Peyer's patch (tissue), 4 donors: ENCODE results near the gene SYNGR2. TPM values are rescaled to one million over a fixed set of nuclear protein-coding genes. Genes with fewer than 3 reads are reported as not detected.
"Not testable (repeated sequence)": the region's sequence is repeated elsewhere in the genome, so short reads cannot be mapped to it uniquely, and the experiment has no call there.

ENCODE experiments used
- DNase-seq, 3 donors: peaks; one replicate each; pipeline ENCODE4 v3.0.0-alpha.2; 2017 to 2019
- H3K27ac ChIP-seq, 4 donors: fragments of 200-600 bp; sonication (generic); one replicate each; pipeline ENCODE4 v1.5.1; 2016 to 2019
- H3K27me3 ChIP-seq, 2 donors: fragments of 200-600 bp; sonication (generic); one replicate each; pipeline ENCODE4 v1.5.1; 2019
- H3K36me3 ChIP-seq, 3 donors: fragments of 200-600 bp; sonication (generic); one replicate each; pipeline ENCODE4 v1.5.1; 2016 to 2019
- H3K4me1 ChIP-seq, 4 donors: fragments of 200-600 bp; sonication (generic); one replicate each; pipeline ENCODE4 v1.5.1; 2016 to 2019
- H3K4me3 ChIP-seq, 4 donors: fragments of 200-600 bp; sonication (generic); 1 replicate in 3 of 4; 2 replicates in 1 of 4; pipeline ENCODE4 v1.5.1; 2016 to 2019; ENCODE audit warnings: mild to moderate bottlenecking in 1 of 4
- H3K9me3 ChIP-seq, 4 donors: fragments of 200-600 bp; sonication (generic); one replicate each; pipeline ENCODE4 v1.5.1; 2016 to 2019; ENCODE audit warnings: mild to moderate bottlenecking in 1 of 4
- POLR2A ChIP-seq, 2 donors: fragments of 450-650 bp; IDR thresholded peaks; one replicate each; pipeline ENCODE4 v1.5.1; 2017; ENCODE audit warnings: antibody characterized with exemption in 2 of 2, mild to moderate bottlenecking in 2 of 2, moderate library complexity in 2 of 2
- total RNA-seq, 4 donors: library from RNA; depleted of rRNA; stranded (reverse); fragments of >200 nt; gene quantifications; one replicate each; pipeline ENCODE4 v1.1.0, GENCODE V29; 2016
- TF ChIP-seq, protein P1 (sequence below), 6 experiments: fragments of 450-650 bp in 4 of 6; fragments of 200-600 bp in 2 of 6; sonication (generic) in 1 of 6; IDR thresholded peaks; one replicate each; pipeline ENCODE4 v1.5.1; 2017 to 2019; ENCODE audit warnings: antibody characterized with exemption in 6 of 6, mild to moderate bottlenecking in 3 of 6, moderate library complexity in 1 of 6

Gene SYNGR2
- total RNA-seq, 4 donors from 2014 or later = 51.2 to 87.2 (median 77.3) TPM

DNA sequence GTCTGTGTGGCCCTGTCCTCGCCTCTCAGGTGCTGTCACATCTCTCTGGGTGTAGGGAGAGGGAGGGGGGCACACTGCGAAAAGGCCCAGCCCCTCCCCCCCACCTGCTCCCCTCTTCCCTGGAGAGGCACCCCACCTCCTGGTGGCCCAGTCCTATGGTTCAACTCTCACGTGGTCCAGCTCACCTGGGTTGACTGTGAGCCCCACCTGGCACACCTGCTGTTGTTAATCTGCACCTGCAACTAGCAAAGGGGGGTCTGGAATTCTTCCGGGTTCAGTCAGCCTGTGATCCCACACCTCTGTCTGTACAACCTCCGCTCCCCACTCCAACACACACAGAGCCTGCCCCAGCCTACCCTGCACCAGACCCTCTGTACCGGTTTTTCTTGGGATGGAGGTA is 2.0 kb upstream of the SYNGR2 start:
- TF ChIP-seq POLR2A (IDR thresholded peaks at IDR 0.05) = no peak
- TF ChIP-seq, protein P1, sequence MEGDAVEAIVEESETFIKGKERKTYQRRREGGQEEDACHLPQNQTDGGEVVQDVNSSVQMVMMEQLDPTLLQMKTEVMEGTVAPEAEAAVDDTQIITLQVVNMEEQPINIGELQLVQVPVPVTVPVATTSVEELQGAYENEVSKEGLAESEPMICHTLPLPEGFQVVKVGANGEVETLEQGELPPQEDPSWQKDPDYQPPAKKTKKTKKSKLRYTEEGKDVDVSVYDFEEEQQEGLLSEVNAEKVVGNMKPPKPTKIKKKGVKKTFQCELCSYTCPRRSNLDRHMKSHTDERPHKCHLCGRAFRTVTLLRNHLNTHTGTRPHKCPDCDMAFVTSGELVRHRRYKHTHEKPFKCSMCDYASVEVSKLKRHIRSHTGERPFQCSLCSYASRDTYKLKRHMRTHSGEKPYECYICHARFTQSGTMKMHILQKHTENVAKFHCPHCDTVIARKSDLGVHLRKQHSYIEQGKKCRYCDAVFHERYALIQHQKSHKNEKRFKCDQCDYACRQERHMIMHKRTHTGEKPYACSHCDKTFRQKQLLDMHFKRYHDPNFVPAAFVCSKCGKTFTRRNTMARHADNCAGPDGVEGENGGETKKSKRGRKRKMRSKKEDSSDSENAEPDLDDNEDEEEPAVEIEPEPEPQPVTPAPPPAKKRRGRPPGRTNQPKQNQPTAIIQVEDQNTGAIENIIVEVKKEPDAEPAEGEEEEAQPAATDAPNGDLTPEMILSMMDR (IDR thresholded peaks at IDR 0.05) = no peak

DNA sequence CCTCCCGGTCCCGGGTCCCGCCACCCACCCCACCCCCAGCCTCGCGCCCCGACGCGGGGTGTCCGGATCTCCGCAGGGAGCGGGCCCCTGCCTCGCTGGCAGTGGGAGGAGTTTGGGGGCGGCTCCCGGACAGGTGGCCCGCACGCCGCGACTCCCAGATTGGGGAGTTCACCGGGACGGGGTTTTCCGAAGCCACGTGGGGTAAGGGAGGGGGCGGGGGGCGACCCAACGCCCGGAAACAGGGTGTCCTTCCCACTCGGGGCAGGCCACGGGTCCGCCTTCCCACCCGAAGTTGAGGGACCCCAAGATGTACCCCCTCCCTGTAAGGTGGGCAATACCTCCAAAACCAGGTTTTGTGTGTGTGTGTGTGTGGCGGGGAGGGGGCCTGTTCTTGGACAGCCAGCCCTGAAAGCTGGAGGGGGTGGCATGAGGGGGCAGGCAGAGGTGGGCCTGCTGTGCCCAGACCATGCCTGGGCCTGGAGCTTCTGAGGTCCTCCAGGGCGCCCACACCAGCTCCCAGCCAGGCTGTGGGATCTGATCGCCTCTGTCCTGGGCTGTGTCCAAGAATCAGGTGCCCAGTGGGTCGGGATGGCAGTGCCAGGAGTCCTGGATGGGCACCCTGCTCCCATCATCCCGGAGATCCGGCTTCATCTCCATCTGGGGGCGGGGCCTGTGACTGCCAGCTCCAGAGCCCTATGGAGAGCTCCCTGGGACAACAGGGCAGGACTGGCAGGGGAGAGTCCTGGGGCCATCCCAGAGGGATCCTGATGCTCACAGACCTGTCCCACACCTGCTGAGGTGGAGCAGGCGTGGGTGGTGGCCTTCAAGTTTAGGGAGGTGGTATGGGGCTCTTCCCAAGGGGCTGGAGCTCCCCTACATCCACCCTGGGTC is 767 bp downstream of the SYNGR2 start:
- Histone ChIP-seq H3K9me3 (no peaks in the 10 kb centered on the region), H3K4me3 (peak overlapping the region; percentile 88 to 98 (median 92)), H3K27me3 (no peaks in the 10 kb centered on the region), H3K36me3 (peaks cover 0 to 16% (median 0%) of the 10 kb centered on the region in 3 donors), H3K27ac (peak overlapping the region; percentile 91 to 97 (median 95)), H3K4me1 (peaks cover 7 to 54% (median 39%) of the 10 kb centered on the region in 4 donors)
- TF ChIP-seq, protein P1 (IDR thresholded peaks at IDR 0.05) = no peak
- no peak for TF ChIP-seq POLR2A (IDR thresholded peaks at IDR 0.05)
- peak; percentile 55 to 85 (median 85) for DNase-seq

More for the DNA sequence above, 2.0 kb upstream of the SYNGR2 start:
- no peak for DNase-seq
- peaks cover 0 to 27% (median 13%) of the 10 kb centered on the region in 4 donors for H3K4me1 ChIP-seq
- no peak overlapping the region for H3K4me3 ChIP-seq
- no peaks in the 10 kb centered on the region for H3K9me3 ChIP-seq
- no peak overlapping the region for H3K27ac ChIP-seq
- H3K36me3 ChIP-seq = peaks cover 0 to 8% (median 0%) of the 10 kb centered on the region in 3 donors
- no peaks in the 10 kb centered on the region for H3K27me3 ChIP-seq

DNA sequence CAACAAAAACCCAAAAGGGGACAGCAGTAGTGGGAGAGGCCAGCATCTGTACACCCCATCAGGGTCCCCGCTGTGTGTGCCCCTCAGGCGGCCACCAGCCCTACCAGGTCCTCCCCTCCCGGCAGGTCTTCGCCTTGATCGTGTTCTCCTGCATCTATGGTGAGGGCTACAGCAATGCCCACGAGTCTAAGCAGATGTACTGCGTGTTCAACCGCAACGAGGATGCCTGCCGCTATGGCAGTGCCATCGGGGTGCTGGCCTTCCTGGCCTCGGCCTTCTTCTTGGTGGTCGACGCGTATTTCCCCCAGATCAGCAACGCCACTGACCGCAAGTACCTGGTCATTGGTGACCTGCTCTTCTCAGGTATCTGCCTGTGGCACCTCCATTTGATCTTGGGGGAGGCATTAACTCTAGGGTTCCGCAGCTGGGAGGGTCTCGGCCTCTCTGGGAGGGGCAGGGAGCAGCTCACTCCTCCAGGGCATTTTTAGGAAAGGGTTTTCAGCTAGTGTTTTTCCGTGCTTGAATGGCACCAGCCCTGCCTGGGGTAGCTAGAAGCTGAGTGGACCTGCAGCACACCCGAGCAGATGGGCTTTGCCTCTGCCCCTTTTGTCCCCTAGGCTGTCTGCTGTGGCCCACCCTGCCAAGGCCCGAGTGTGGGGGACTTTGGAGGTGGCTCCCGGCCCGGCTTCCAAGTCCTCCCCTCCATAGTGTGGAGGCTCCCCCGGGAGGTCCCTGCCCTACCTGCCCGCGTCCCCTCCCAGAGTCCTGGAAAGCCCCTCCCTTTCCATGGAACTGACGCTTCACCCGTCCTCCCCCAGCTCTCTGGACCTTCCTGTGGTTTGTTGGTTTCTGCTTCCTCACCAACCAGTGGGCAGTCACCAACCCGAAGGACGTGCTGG is 2.6 kb downstream of the SYNGR2 start:
- TF ChIP-seq, protein P1 (IDR thresholded peaks at IDR 0.05) = no peak
- TF ChIP-seq POLR2A (IDR thresholded peaks at IDR 0.05) = no peak
- Histone ChIP-seq H3K27ac (peak overlapping the region; percentile 79 to 97 (median 88)), H3K36me3 (peaks cover 0 to 16% (median 0%) of the 10 kb centered on the region in 3 donors), H3K4me1 (peaks cover 9 to 72% (median 52%) of the 10 kb centered on the region in 4 donors), H3K9me3 (no peaks in the 10 kb centered on the region), H3K4me3 (no peak overlapping the region), H3K27me3 (no peaks in the 10 kb centered on the region)
- no peak for DNase-seq

DNA sequence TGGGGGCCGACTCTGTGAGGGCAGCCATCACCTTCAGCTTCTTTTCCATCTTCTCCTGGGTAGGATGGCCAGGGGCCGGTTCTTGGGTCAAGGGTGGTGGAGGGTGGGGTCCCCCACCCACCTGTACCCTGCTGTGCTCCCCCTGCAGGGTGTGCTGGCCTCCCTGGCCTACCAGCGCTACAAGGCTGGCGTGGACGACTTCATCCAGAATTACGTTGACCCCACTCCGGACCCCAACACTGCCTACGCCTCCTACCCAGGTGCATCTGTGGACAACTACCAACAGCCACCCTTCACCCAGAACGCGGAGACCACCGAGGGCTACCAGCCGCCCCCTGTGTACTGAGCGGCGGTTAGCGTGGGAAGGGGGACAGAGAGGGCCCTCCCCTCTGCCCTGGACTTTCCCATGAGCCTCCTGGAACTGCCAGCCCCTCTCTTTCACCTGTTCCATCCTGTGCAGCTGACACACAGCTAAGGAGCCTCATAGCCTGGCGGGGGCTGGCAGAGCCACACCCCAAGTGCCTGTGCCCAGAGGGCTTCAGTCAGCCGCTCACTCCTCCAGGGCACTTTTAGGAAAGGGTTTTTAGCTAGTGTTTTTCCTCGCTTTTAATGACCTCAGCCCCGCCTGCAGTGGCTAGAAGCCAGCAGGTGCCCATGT is 3.3 kb downstream of the SYNGR2 start:
- Histone ChIP-seq H3K4me1 (peaks cover 9 to 80% (median 58%) of the 10 kb centered on the region in 4 donors), H3K27ac (peak overlapping the region; percentile 79 to 97 (median 88)), H3K36me3 (peaks cover 0 to 16% (median 0%) of the 10 kb centered on the region in 3 donors)
- DNase-seq, H3K4me3 ChIP-seq, H3K27me3 ChIP-seq, H3K9me3 ChIP-seq: not testable (repeated sequence)

GRCh38 chr17:78172249-78173051 is 4.1 kb downstream of the SYNGR2 start:
- H3K4me3 ChIP-seq = no peak overlapping the region
- H3K4me1 ChIP-seq = peaks cover 9 to 84% (median 62%) of the 10 kb centered on the region in 4 donors
- DNase-seq = peak; percentile 80 to 89 (median 83)
- TF ChIP-seq, protein P1 (IDR thresholded peaks at IDR 0.05) = no peak
- TF ChIP-seq POLR2A (IDR thresholded peaks at IDR 0.05) = peak in 1 of 2 donors; percentile 11
- H3K9me3 ChIP-seq = no peaks in the 10 kb centered on the region
- H3K27me3 ChIP-seq = no peaks in the 10 kb centered on the region
- H3K36me3 ChIP-seq = peaks cover 0 to 16% (median 0%) of the 10 kb centered on the region in 3 donors
- peak overlapping the region; percentile 79 to 97 (median 88) for H3K27ac ChIP-seq
